GM20000 (cell line): ENCODE data around the gene BAG5.

Experiments
- DNase-seq: peaks from one replicate; pipeline ENCODE4 v3.0.0; 2012; ENCODE audit warnings: low spot score
- CTCF ChIP-seq: IDR thresholded peaks from 2 replicates; pipeline ENCODE4 v1.5.1; 2012; ENCODE audit warnings: mild to moderate bottlenecking, control low read depth; ENCODE audit errors: extremely low read depth, missing control alignments

Gene BAG5

DNA sequence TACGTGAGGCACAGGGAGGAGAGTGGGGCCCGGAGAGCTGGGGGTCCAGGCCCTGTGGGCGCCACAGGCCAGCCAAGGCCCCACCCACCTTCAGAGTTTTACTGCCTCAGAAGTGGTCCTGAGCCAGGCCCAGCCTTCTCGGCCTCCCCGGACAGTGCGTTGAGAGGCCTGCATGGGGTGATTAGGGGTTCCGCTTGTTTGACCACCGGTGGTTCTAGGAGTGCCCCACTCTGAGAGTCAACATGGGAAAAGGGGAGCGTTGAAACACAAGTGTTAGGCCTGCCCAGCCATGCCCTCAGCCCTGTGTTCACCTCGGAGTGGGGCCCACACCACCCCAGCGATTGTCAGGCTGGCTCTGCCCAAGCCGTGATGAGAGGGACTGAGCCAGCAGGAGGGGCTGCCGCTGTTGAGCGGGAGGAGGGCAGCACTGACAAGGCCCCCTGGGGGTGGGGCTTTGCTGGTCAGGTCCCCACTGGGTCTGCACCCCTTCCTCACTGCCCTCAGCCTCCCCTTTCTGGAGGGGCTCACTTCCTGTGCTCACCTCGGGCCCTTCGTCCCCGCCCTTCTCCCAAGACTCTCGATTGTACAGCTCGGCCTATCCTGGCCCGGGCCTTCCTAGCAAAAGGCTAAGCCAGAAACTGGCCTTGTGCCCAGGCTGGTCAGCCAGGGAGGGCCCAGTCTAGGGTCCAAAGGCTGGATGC is 44.6 kb downstream of the BAG5 start:
- DNase-seq, result no peak
- no peak for TF ChIP-seq CTCF

DNA sequence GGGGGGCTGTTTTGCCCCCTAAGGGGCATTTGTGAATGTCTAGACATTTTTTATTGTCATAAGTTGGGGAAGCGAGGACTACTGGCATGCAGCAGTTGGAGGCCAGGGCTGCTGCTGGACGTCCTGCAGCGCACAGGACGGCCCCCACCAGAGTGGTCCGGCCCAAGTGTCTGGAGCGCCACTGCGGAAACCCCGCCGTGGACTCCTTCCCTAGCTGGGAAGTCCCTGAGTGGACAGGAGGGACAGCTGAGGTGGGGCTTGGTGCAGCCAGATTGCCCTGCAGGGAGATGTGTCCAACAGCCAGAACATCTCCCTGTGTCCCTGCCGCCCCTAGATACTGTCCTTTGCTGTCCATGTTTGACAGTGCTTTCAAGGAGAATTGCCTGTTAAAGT is 45.3 kb downstream of the BAG5 start:
- no peak for DNase-seq
- TF ChIP-seq CTCF, result no peak

- no peak for TF ChIP-seq CTCF
Observed at GRCh38 chr14:103516426-103517173, 45.9 kb downstream of the BAG5 start.

DNA sequence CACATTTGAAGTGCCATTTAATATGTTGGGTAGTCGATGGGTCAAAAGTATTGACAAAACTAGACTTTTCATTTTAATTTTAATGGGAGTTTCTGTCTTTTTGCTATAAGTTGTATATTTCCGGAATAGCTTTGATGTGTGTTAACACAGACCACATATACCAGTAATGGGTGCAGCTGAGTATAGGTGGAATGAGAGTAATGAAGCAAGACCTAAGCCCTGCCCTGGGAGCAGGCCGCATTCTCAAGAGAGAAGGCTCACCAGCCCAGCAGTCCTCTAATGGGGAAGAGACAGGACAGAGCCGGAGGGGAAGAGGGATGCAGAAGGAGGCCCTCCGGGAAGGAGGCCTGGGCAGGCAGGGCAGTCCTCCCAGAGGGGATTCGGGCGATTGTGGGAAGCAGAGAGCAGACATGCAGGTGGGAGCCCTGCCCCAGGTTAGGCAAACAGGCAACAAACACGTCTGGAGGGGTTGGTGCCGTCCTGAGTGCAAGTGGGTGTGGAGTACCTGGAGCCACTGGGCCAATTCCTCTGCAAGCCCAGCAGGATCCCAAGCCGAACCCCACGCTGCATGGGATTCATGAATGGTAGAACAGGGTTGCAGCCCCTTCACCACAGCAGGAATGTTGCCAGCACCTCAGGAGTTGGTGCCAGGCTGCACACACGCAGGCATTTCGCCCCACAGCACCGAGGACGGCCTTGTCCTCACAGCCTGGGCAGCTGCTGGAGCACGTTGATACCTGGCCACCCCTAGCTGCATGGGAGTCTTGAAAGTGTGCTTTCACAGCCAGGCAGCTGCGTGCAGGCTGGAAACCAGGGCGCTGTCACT is 47.6 kb downstream of the BAG5 start:
- TF ChIP-seq CTCF, result no peak
- DNase-seq, result peak; percentile 10

More at GRCh38 chr14:103516426-103517173, 45.9 kb downstream of the BAG5 start:
- DNase-seq, result peak; percentile 5

GRCh38 chr14:103512701-103513611 is 49.5 kb downstream of the BAG5 start:
- DNase-seq, result peak; percentile 6
- TF ChIP-seq CTCF, result no peak

DNA sequence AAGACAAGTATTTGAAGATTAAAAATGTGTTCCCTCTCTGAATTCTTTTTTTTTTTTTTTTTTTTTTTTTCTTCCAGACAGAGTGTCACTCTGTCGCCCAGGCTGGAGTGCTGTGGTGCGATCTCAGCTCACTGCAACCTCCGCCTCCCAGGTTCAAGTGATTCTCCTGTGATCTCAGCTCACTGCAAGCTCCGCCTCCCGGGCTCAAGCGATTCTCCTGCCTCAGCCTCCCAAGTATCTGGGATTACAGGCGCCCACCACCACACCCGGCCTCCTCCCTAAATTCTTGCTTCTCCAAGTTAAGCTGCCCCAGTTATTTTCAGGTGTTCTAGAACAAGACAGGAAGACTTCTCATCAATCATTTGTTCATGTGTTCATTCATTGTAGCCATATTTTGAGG is 50.3 kb downstream of the BAG5 start:
- peak; percentile 4 for DNase-seq
